Measurements from ENCODE around the gene ACKR1. TPM values are rescaled to one million over a fixed set of nuclear protein-coding genes. Genes with fewer than 3 reads are reported as not detected.

ACKR1 gene
- total RNA-seq, 1 donor from 2014 or later: 0.06 TPM

- no peak for DNase-seq (ENCODE audit: extremely low read depth, low read depth, low spot score)
Observed at GRCh38 chr1:159187033-159187432, 17.6 kb upstream of the ACKR1 start.

GRCh38 chr1:159187647-159188374, 16.9 kb upstream of the ACKR1 start:
- DNase-seq (ENCODE audit: extremely low read depth, low read depth, low spot score): no peak

GRCh38 chr1:159188375-159188788, 16.3 kb upstream of the ACKR1 start:
- no peak for DNase-seq (ENCODE audit: extremely low read depth, low read depth, low spot score)

- no peak for DNase-seq (ENCODE audit: extremely low read depth, low read depth, low spot score)
Observed at GRCh38 chr1:159190441-159190840, 14.2 kb upstream of the ACKR1 start.

DNA sequence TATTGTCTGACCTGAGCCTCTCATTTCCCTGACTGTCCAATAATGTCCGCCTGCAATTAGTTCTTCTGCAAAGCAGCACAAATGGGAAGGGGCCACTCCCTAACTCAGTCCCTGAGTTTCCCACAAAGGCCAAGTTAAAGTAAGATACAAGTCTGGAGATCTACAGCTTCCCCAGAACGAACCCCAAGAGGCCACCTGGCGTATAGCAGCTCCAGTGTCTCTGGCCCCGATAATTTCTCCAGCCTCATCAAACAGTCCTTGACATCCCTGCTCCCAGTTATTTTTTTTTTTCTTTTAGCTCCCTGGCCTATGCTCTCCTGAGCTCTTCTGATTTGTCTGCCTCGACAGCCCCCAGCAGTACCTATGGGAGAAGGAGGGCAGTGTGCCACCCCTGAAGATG, 8.1 kb upstream of the ACKR1 start:
- DNase-seq (ENCODE audit: extremely low read depth, low read depth, low spot score): no peak

DNA sequence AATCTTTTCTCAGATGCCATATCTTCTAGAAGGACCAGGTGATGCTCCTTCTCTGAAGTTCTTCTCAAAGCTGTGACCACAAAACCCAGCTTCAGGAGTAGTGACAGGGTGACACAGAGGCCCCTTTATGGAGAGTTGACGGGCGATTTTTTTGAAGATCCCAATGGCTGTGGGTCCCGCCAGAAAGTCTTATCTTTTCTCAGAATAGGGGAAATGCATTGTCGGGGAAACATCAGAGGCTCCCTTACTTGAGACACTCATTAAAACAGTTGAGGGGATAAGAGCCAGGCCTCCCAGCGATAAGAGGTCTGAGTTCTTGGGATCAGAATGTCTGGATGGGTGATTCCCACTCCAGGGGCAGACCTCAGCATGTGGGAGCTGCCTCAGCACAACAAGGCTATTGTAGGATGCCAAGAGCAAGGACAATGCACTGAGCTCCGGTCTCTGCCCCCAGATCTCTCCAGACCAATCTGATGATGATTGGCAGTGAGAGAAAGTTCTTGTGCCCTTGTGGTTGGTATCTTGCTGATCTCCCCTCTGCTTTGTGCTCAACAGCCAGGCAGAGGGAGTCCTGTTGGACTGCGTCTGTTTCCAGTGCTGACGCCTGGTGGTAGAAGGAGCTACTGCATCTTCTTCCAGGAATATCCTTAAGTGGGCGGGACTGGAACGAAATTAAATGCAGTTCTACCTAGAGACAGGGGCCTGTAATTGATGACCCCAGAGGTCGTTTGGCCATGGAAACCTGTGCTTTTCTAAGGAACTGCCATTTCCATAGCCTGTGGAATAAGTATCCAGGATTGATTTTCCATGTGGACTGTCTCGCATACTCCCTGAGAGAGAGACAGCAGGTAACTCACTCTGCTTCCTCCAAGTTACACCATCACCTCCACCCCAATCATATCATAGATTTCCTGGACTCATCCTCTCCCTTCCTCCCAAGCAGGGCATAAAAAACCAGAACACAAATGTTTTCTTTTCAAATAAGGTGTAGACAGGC, 6.8 kb upstream of the ACKR1 start:
- DNase-seq (ENCODE audit: extremely low read depth, low read depth, low spot score): no peak

- DNase-seq (ENCODE audit: extremely low read depth, low read depth, low spot score): no peak
Observed at GRCh38 chr1:159199901-159200300, 4.8 kb upstream of the ACKR1 start.

- DNase-seq (ENCODE audit: extremely low read depth, low read depth, low spot score): no peak
Observed at GRCh38 chr1:159200769-159201168, 3.9 kb upstream of the ACKR1 start.

GRCh38 chr1:159201642-159202041, 3.0 kb upstream of the ACKR1 start:
- no peak for DNase-seq (ENCODE audit: extremely low read depth, low read depth, low spot score)

- DNase-seq (ENCODE audit: extremely low read depth, low read depth, low spot score): no peak
Observed at GRCh38 chr1:159203610-159204009, 1.1 kb upstream of the ACKR1 start.

- DNase-seq (ENCODE audit: extremely low read depth, low read depth, low spot score): no peak
Observed at GRCh38 chr1:159205225-159205624, 550 bp downstream of the ACKR1 start.

DNA sequence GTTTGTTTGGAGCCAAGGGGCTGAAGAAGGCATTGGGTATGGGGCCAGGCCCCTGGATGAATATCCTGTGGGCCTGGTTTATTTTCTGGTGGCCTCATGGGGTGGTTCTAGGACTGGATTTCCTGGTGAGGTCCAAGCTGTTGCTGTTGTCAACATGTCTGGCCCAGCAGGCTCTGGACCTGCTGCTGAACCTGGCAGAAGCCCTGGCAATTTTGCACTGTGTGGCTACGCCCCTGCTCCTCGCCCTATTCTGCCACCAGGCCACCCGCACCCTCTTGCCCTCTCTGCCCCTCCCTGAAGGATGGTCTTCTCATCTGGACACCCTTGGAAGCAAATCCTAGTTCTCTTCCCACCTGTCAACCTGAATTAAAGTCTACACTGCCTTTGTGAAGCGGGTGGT, 1.4 kb downstream of the ACKR1 start:
- DNase-seq (ENCODE audit: extremely low read depth, low read depth, low spot score): no peak

GRCh38 chr1:159207080-159207479, 2.4 kb downstream of the ACKR1 start:
- DNase-seq (ENCODE audit: extremely low read depth, low read depth, low spot score): no peak

- no peak for DNase-seq (ENCODE audit: extremely low read depth, low read depth, low spot score)
Observed at GRCh38 chr1:159207774-159208173, 3.1 kb downstream of the ACKR1 start.

GRCh38 chr1:159208175-159208825, 3.6 kb downstream of the ACKR1 start:
- no peak for DNase-seq (ENCODE audit: extremely low read depth, low read depth, low spot score)

DNA sequence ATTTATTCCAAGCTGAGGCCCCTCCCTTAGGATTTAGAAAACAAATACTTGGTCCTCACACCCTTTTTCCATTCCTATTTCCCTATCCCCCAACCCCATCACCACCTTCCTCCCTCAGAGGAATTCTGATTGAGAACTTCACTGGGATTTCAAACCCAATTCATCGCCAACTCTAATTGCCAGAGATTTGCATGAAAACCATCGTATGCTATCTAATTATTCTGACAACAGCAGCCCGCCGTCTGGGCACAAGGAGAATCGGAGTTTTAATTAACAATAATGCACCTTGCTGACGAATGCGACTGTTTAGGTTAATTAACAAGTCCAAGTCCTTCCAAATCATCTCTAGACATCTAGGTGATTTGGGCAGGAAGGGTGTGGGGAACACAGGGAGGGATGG, 4.4 kb downstream of the ACKR1 start:
- no peak for DNase-seq (ENCODE audit: extremely low read depth, low read depth, low spot score)

GRCh38 chr1:159211331-159212136, 6.9 kb downstream of the ACKR1 start:
- no peak for DNase-seq (ENCODE audit: extremely low read depth, low read depth, low spot score)

GRCh38 chr1:159212596-159212995, 7.9 kb downstream of the ACKR1 start:
- no peak for DNase-seq (ENCODE audit: extremely low read depth, low read depth, low spot score)

DNA sequence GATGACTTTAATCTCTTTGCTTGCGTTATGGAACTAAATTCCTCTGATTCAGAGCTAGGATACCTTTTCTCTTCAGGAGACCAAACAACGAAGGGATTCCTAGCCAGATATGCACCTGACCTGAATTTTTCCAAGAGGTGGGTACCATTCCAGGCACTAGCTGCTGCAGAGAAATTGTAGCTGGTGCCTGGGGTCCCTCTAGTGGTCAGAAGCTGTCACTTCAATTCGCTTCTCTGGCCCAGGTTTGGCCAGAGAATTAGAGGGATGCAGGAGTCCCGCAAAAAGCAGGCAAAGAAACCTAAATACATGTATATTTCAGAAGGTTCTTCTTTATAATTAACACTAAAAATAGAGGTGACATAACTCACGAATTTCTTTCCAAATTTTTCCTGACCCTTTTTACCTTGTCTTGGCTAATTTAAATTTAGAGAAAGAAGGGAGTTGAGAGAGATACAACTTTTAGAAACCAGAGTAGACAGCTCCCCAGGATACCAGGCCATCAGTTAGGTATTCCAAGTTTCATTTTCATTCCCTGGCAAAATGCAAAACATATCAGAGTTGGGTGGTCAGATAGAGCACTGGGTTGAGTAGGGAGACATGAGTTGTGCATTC, 9.6 kb downstream of the ACKR1 start:
- DNase-seq (ENCODE audit: extremely low read depth, low read depth, low spot score): no peak
